ENCODE measurements around the gene NPLOC4.

Gene NPLOC4

DNA sequence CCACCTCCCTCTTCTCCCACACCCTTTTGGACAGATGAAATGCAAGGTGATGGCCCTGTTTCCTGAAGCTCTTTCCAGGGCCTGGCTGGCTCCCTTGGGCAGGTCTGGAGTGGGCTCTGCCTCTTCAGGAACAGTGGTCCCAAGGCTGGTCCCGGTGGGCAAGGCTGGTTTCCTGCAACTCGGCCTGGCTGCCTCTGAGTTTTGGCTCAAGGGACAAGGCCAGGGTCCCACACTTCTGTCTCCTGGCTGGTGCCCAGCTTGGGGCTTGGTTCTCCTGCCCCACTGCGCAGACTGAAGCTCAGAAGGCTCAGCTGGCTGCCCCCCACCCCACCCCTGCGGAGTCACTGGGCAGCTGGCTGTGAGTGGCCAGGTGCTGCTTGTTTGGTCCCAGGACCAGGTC lies 120.5 kb downstream of the NPLOC4 start:
- Histone ChIP-seq H3K4me3 (replicated peaks; ENCODE audit: low read depth, low read length) (peak overlapping the region; percentile 89), H3K27me3 (replicated peaks; ENCODE audit: control insufficient read depth, insufficient read depth, low read length) (no peaks in the 10 kb centered on the region), H3K36me3 (ENCODE audit: control insufficient read depth, insufficient read depth, low read length) (peaks cover 7% of the 10 kb centered on the region)
- TF ChIP-seq, protein P1, sequence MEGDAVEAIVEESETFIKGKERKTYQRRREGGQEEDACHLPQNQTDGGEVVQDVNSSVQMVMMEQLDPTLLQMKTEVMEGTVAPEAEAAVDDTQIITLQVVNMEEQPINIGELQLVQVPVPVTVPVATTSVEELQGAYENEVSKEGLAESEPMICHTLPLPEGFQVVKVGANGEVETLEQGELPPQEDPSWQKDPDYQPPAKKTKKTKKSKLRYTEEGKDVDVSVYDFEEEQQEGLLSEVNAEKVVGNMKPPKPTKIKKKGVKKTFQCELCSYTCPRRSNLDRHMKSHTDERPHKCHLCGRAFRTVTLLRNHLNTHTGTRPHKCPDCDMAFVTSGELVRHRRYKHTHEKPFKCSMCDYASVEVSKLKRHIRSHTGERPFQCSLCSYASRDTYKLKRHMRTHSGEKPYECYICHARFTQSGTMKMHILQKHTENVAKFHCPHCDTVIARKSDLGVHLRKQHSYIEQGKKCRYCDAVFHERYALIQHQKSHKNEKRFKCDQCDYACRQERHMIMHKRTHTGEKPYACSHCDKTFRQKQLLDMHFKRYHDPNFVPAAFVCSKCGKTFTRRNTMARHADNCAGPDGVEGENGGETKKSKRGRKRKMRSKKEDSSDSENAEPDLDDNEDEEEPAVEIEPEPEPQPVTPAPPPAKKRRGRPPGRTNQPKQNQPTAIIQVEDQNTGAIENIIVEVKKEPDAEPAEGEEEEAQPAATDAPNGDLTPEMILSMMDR (IDR thresholded peaks at IDR 0.05; ENCODE audit: insufficient read depth, low read length, poor library complexity, severe bottlenecking): no peak
- DNase-seq (ENCODE audit: extremely low read depth, insufficient read length): peak; percentile 28

DNA sequence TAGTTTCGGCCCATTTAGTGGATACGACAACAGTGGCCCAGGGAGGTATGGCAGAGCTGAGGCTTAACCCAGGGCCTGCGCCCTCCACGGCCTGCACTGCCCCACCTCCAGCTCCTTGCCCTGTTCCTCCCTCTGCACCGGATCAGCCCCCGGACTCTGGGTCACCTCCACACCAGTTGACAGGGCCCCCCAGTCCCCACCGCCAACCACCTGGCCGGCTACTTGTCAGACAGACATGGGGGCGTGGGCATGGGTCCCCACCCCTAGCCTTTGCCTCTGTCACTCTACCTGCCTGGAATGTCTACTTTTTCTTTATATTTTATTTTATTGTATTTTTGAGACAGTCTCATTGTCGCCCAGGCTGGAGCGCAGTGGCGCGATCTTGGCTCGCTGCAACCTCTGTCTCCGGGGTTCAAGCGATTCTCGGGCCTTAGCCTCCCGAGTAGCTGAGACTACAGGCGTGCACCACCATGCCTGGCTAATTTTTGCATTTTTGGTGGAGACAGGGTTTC lies 121.3 kb downstream of the NPLOC4 start:
- H3K36me3 ChIP-seq (ENCODE audit: control insufficient read depth, insufficient read depth, low read length): peaks cover 16% of the 10 kb centered on the region
- DNase-seq (ENCODE audit: extremely low read depth, insufficient read length): no peak
- TF ChIP-seq, protein P1 (IDR thresholded peaks at IDR 0.05; ENCODE audit: insufficient read depth, low read length, poor library complexity, severe bottlenecking): no peak

DNA sequence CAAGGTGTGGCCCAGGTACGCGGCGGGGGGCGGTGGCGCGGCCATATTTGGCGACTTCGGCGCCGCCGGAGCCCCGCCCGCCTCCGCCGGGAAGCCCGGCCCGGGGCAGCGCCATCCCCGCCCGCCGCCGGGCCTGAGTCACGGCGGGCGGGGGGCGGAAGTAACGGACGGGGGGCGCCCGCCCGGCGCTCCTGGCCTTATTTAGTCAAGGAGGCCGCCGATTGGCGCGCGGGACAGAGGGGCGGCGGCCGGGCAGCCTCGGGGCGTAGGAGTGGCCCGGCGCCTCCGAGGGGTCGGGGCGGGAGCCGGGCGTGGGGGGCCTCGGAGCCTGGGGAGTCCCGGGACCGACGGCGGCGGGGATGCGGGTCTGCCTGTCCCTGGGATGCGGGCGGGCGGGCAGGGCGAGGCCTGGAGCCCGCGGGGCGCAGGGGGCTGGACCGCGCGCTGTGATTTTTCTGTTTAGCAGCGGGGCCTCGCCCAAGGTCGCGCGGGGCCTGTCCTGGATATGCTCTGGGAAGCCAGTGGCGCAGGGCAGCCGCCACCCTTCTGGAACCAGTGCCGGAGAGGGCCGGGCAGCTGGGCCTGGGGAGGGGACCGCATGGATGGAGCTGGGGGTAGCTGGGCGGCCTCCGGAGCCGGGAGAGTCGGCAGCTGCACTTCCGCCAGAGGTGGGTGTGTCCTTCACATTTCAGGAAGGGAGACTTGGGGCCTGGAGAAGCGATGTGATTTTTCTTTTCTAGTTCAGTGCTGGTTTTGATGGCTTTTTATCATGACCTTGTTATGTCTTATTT lies 122.0 kb downstream of the NPLOC4 start:
- Histone ChIP-seq H3K27me3 (replicated peaks; ENCODE audit: control insufficient read depth, insufficient read depth, low read length) (no peaks in the 10 kb centered on the region), H3K4me3 (replicated peaks; ENCODE audit: low read depth, low read length) (peak overlapping the region; percentile 89), H3K36me3 (ENCODE audit: control insufficient read depth, insufficient read depth, low read length) (peaks cover 22% of the 10 kb centered on the region)
- peak; percentile 91 for DNase-seq (ENCODE audit: extremely low read depth, insufficient read length)
- TF ChIP-seq, protein P1 (IDR thresholded peaks at IDR 0.05; ENCODE audit: insufficient read depth, low read length, poor library complexity, severe bottlenecking): no peak

More for the DNA sequence above, 121.3 kb downstream of the NPLOC4 start:
- Histone ChIP-seq H3K27me3 (replicated peaks; ENCODE audit: control insufficient read depth, insufficient read depth, low read length) (no peaks in the 10 kb centered on the region), H3K4me3 (replicated peaks; ENCODE audit: low read depth, low read length) (peak overlapping the region; percentile 89)

GRCh38 chr17:81514489-81514738 lies 122.5 kb downstream of the NPLOC4 start:
- Histone ChIP-seq H3K4me3 (replicated peaks; ENCODE audit: low read depth, low read length) (peak overlapping the region; percentile 89), H3K27me3 (replicated peaks; ENCODE audit: control insufficient read depth, insufficient read depth, low read length) (no peaks in the 10 kb centered on the region), H3K36me3 (ENCODE audit: control insufficient read depth, insufficient read depth, low read length) (peaks cover 26% of the 10 kb centered on the region)
- DNase-seq (ENCODE audit: extremely low read depth, insufficient read length): no peak
- TF ChIP-seq, protein P1 (IDR thresholded peaks at IDR 0.05; ENCODE audit: insufficient read depth, low read length, poor library complexity, severe bottlenecking): no peak

GRCh38 chr17:81513753-81514488 lies 123.0 kb downstream of the NPLOC4 start:
- TF ChIP-seq, protein P1 (IDR thresholded peaks at IDR 0.05; ENCODE audit: insufficient read depth, low read length, poor library complexity, severe bottlenecking): no peak
- no peaks in the 10 kb centered on the region for H3K27me3 ChIP-seq (replicated peaks; ENCODE audit: control insufficient read depth, insufficient read depth, low read length)
- peaks cover 28% of the 10 kb centered on the region for H3K36me3 ChIP-seq (ENCODE audit: control insufficient read depth, insufficient read depth, low read length)
- DNase-seq (ENCODE audit: extremely low read depth, insufficient read length): peak; percentile 73
- H3K4me3 ChIP-seq (replicated peaks; ENCODE audit: low read depth, low read length): peak overlapping the region; percentile 89

All from GM06990 (cell line).